Measurements from ENCODE around the gene PBLD. TPM values are rescaled to one million over a fixed set of nuclear protein-coding genes. Genes with fewer than 3 reads are reported as not detected.

The PBLD gene
- total RNA-seq, 4 donors from 2014 or later: 1.9 to 4.8 (median 3.0) TPM

GRCh38 chr10:68365611-68366010 lies 32.9 kb upstream of the PBLD start:
- ATAC-seq: no peak
- no peak for TF ChIP-seq CTCF (IDR thresholded peaks at IDR 0.05 in 4 of 5, conservative IDR thresholded peaks at IDR 0.05 in 1 of 5)
- TF ChIP-seq POLR2A (IDR thresholded peaks at IDR 0.05): no peak
- no peak for DNase-seq
- Histone ChIP-seq H3K36me3 (peaks cover 0 to 46% of the 10 kb centered on the region in 2 donors), H3K4me1 (no peaks in the 10 kb centered on the region), H3K27ac (no peak overlapping the region), H3K27me3 (no peaks in the 10 kb centered on the region), H3K4me3 (no peak overlapping the region), H3K9me3 (no peaks in the 10 kb centered on the region)
- intact Hi-C loops (cut with DNase I; ENCODE audit: low total_unique reads) (no loop called here), in situ Hi-C loops (cut with MboI; ENCODE audit: low sequenced_read_pairs in 4 of 4) (no loop called here)

GRCh38 chr10:68364101-68364886 lies 31.6 kb upstream of the PBLD start:
- intact Hi-C loops (cut with DNase I; ENCODE audit: low total_unique reads) (no loop called here), in situ Hi-C loops (cut with MboI; ENCODE audit: low sequenced_read_pairs in 4 of 4) (no loop called here)
- H3K4me3 ChIP-seq: no peak overlapping the region
- peaks cover 0 to 36% of the 10 kb centered on the region in 2 donors for H3K36me3 ChIP-seq
- no peaks in the 10 kb centered on the region for H3K4me1 ChIP-seq
- H3K27me3 ChIP-seq: no peaks in the 10 kb centered on the region
- no peak for TF ChIP-seq CTCF (IDR thresholded peaks at IDR 0.05 in 4 of 5, conservative IDR thresholded peaks at IDR 0.05 in 1 of 5)
- no peak for TF ChIP-seq POLR2A (IDR thresholded peaks at IDR 0.05)
- no peak overlapping the region for H3K27ac ChIP-seq
- ATAC-seq: no peak
- no peak for DNase-seq
- H3K9me3 ChIP-seq: no peaks in the 10 kb centered on the region

- no peak for DNase-seq
- peaks cover 0 to 48% of the 10 kb centered on the region in 2 donors for H3K36me3 ChIP-seq
These were observed 29.9 kb upstream of the PBLD start for GRCh38 chr10:68362590-68362989.

GRCh38 chr10:68359189-68359588 lies 26.5 kb upstream of the PBLD start:
- DNase-seq: no peak
- in situ Hi-C loops (cut with MboI; ENCODE audit: low sequenced_read_pairs in 4 of 4): no loop called here
- TF ChIP-seq POLR2A (IDR thresholded peaks at IDR 0.05) (no peak), CTCF (IDR thresholded peaks at IDR 0.05 in 4 of 5, conservative IDR thresholded peaks at IDR 0.05 in 1 of 5) (no peak)
- ATAC-seq: no peak
- Histone ChIP-seq H3K27me3 (no peaks in the 10 kb centered on the region), H3K9me3 (no peaks in the 10 kb centered on the region), H3K27ac (no peak overlapping the region), H3K4me3 (no peak overlapping the region), H3K36me3 (peaks cover 3 to 52% of the 10 kb centered on the region in 2 donors), H3K4me1 (no peaks in the 10 kb centered on the region)
- intact Hi-C loops (cut with DNase I; ENCODE audit: low total_unique reads): no loop called here

More at GRCh38 chr10:68362590-68362989, 29.9 kb upstream of the PBLD start:
- Histone ChIP-seq H3K4me1 (no peaks in the 10 kb centered on the region), H3K27ac (no peak overlapping the region), H3K4me3 (no peak overlapping the region), H3K9me3 (no peaks in the 10 kb centered on the region), H3K27me3 (no peaks in the 10 kb centered on the region)
- ATAC-seq: no peak
- in situ Hi-C loops (cut with MboI; ENCODE audit: low sequenced_read_pairs in 4 of 4) (no loop called here), intact Hi-C loops (cut with DNase I; ENCODE audit: low total_unique reads) (no loop called here)
- TF ChIP-seq POLR2A (IDR thresholded peaks at IDR 0.05) (no peak), CTCF (IDR thresholded peaks at IDR 0.05 in 4 of 5, conservative IDR thresholded peaks at IDR 0.05 in 1 of 5) (no peak)

All from gastrocnemius medialis (tissue), 4 donors.